GM18867 (cell line): ENCODE measurements around the gene B3GALT5.
"Not testable (repeated sequence)": the region's sequence is repeated elsewhere in the genome, so short reads cannot be mapped to it uniquely, and the experiment has no call there.

Experiments used
- ATAC-seq: cut with Tn5 transposase; IDR thresholded peaks from one replicate; pipeline ENCODE4 v1.9.1; 2021; ENCODE audit warnings: mild to moderate bottlenecking, moderate library complexity; ENCODE audit not compliant: unreplicated experiment

B3GALT5 gene

GRCh38 chr21:39686646-39687468, 74.1 kb downstream of the B3GALT5 start:
- ATAC-seq: no peak

GRCh38 chr21:39688010-39688409, 75.3 kb downstream of the B3GALT5 start:
- ATAC-seq: no peak

GRCh38 chr21:39689860-39690259, 77.1 kb downstream of the B3GALT5 start:
- not testable (repeated sequence) for ATAC-seq

GRCh38 chr21:39690454-39690853, 77.7 kb downstream of the B3GALT5 start:
- no peak for ATAC-seq

GRCh38 chr21:39694750-39695149, 82.0 kb downstream of the B3GALT5 start:
- no peak for ATAC-seq

- ATAC-seq: no peak
Observed at GRCh38 chr21:39696196-39696595, 83.5 kb downstream of the B3GALT5 start.

- no peak for ATAC-seq
Observed at GRCh38 chr21:39696618-39697017, 83.9 kb downstream of the B3GALT5 start.

- ATAC-seq: no peak
Observed at GRCh38 chr21:39700318-39700717, 87.6 kb downstream of the B3GALT5 start.

GRCh38 chr21:39703578-39703977, 90.8 kb downstream of the B3GALT5 start:
- no peak for ATAC-seq

GRCh38 chr21:39705849-39706248, 93.1 kb downstream of the B3GALT5 start:
- no peak for ATAC-seq

GRCh38 chr21:39707316-39707715, 94.6 kb downstream of the B3GALT5 start:
- ATAC-seq: no peak

- no peak for ATAC-seq
Observed at GRCh38 chr21:39710866-39711265, 98.1 kb downstream of the B3GALT5 start.

GRCh38 chr21:39712273-39712672, 99.5 kb downstream of the B3GALT5 start:
- no peak for ATAC-seq

- no peak for ATAC-seq
Observed at GRCh38 chr21:39712976-39713375, 100.2 kb downstream of the B3GALT5 start.

- ATAC-seq: no peak
Observed at GRCh38 chr21:39713905-39714304, 101.2 kb downstream of the B3GALT5 start.

- ATAC-seq: no peak
Observed at GRCh38 chr21:39714331-39714730, 101.6 kb downstream of the B3GALT5 start.

- no peak for ATAC-seq
Observed at GRCh38 chr21:39715804-39716397, 103.2 kb downstream of the B3GALT5 start.

GRCh38 chr21:39720126-39720778, 107.5 kb downstream of the B3GALT5 start:
- ATAC-seq: no peak

GRCh38 chr21:39721885-39722284, 109.1 kb downstream of the B3GALT5 start:
- no peak for ATAC-seq
